WTC11 (cell line): ENCODE results near the gene DCAF6.

Source experiments
- ATF2 ChIP-seq: sonication (generic); formaldehyde crosslinking; IDR thresholded peaks from 2 replicates; pipeline ENCODE4 v1.8.1; 2022; ENCODE audit warnings: low read depth, missing genetic modification reagents, borderline replicate concordance
- CTCF ChIP-seq: fragments of 200-600 bp; IDR thresholded peaks from 2 replicates; pipeline ENCODE4 v1.8.0; 2022; ENCODE audit warnings: antibody characterized with exemption
- GABPB1 ChIP-seq: sonication (generic); formaldehyde crosslinking; IDR thresholded peaks from 2 replicates; pipeline ENCODE4 v1.8.1; 2023; ENCODE audit warnings: mild to moderate bottlenecking, missing genetic modification reagents
- TCF7 ChIP-seq: sonication (generic); formaldehyde crosslinking; IDR thresholded peaks from 2 replicates; pipeline ENCODE4 v1.8.0; 2022; ENCODE audit warnings: mild to moderate bottlenecking, low read depth, missing genetic modification reagents, moderate library complexity

GRCh38 chr1:167935216-167936067 lies 1.0 kb upstream of the DCAF6 start:
- TF ChIP-seq CTCF (no peak), GABPB1 (no peak), TCF7 (no peak), ATF2 (no peak)
